ENCODE data around the gene UBE3C. TPM values are rescaled to one million over a fixed set of nuclear protein-coding genes. Genes with fewer than 3 reads are reported as not detected.

Gene UBE3C
- total RNA-seq, 1 donor, result 95.9 TPM

DNA sequence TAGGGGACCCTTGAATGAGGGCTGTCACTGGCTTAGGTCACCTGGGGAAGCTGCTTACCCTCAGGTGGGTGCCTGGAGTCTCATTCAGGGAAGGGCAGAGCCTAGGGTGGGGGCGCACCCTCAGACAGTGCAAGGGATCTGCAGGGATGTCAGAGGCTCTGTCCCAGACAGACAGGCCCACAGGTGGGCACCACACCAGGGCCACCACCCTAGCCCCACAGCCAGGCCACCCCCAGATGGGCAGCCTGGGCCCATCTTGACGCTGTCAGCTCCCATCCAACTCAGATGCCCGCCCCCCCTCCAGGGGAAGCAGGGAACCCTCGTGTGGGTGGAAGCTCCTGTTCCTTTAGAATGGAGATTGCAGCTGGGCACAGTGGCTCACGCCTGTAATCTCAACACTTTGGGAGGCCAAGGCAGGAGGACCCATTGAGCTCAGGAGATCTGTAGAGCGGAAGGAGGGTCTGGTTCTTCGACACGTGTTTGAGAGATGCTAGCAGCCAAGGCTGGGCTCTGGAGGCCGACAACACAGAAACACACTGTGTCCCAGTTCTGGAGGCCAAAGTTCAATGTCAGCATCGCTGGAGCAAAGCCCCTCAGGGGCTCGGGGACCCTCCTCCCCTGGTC lies 139.6 kb downstream of the UBE3C start:
- Histone ChIP-seq H3K27me3 (ENCODE audit: insufficient read depth, low read length) (no peaks in the 10 kb centered on the region), H3K27ac (ENCODE audit: low read depth, low read length) (no peak overlapping the region), H3K79me2 (ENCODE audit: insufficient read depth, low read length) (no peaks in the 10 kb centered on the region), H3K9me3 (ENCODE audit: low read depth, low read length) (no peaks in the 10 kb centered on the region), H3K4me2 (ENCODE audit: insufficient read depth, low read length) (no peak overlapping the region), H3K4me3 (ENCODE audit: insufficient read depth, low read length) (no peak overlapping the region), H3K36me3 (ENCODE audit: insufficient read depth, low read length) (no peaks in the 10 kb centered on the region), H2AFZ (ENCODE audit: low read length) (no peak overlapping the region), H4K20me1 (ENCODE audit: insufficient read depth, low read length) (no peaks in the 10 kb centered on the region), H3K4me1 (ENCODE audit: insufficient read depth, low read length) (peaks cover 20% of the 10 kb centered on the region)
- TF ChIP-seq, protein P1, sequence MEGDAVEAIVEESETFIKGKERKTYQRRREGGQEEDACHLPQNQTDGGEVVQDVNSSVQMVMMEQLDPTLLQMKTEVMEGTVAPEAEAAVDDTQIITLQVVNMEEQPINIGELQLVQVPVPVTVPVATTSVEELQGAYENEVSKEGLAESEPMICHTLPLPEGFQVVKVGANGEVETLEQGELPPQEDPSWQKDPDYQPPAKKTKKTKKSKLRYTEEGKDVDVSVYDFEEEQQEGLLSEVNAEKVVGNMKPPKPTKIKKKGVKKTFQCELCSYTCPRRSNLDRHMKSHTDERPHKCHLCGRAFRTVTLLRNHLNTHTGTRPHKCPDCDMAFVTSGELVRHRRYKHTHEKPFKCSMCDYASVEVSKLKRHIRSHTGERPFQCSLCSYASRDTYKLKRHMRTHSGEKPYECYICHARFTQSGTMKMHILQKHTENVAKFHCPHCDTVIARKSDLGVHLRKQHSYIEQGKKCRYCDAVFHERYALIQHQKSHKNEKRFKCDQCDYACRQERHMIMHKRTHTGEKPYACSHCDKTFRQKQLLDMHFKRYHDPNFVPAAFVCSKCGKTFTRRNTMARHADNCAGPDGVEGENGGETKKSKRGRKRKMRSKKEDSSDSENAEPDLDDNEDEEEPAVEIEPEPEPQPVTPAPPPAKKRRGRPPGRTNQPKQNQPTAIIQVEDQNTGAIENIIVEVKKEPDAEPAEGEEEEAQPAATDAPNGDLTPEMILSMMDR (IDR thresholded peaks at IDR 0.05; ENCODE audit: extremely low read depth, low read depth, low read length), result no peak
- DNase-seq (ENCODE audit: insufficient read length, low spot score, missing footprints), result peak; percentile 81

DNA sequence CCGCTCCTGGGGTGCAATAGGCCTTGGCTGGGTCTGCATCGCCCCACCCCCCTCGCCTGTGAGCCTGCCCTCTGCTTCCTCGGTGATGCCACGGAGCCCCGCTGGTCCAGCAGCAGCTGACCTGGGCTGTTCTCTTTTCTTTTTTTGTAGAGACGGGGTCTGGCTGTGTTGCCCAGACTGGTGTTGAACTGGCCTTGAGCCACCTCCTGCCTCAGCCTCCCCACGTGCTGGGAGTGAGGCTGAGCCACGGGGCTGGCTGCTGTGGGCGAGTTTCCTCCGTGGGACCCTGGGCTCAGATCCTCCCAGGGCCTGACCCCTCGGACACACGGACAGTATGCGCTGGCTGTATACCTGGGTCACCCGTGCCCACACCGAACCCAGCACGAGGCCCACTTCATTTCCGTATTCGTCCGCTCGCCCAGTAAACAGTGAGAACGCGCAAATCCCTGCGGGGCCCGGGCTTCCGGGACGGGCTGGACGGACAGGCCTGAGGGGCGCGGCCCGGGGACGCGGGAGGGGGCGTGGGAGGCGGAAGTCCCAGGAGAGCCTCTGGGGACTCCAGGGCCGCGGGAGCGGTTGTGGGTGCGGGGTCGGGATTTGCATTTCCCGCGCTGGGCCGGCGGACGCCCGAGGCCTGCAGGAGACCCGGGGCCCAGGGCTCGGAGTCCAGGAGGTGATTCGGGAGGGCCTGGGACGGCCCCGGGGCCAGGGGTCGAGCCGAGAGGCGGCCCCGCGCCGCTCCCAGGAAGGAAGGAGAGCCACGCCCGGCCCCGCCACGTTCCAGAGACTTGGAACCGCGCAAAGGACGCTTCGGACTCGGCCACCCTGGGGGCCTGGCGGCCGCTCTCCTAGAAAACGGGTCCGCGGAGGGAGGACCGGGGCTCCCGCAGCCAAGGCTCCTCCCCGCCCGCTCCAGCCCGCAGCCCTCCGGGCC lies 140.3 kb downstream of the UBE3C start:
- TF ChIP-seq, protein P1 (IDR thresholded peaks at IDR 0.05; ENCODE audit: extremely low read depth, low read depth, low read length), result no peak
- peak overlapping the region; percentile 65 for H2AFZ ChIP-seq (ENCODE audit: low read length)
- peaks cover 15% of the 10 kb centered on the region for H3K4me1 ChIP-seq (ENCODE audit: insufficient read depth, low read length)
- H3K9me3 ChIP-seq (ENCODE audit: low read depth, low read length), result no peaks in the 10 kb centered on the region
- no peaks in the 10 kb centered on the region for H4K20me1 ChIP-seq (ENCODE audit: insufficient read depth, low read length)
- H3K27ac ChIP-seq (ENCODE audit: low read depth, low read length), result peak overlapping the region; percentile 45
- peak; percentile 94 for DNase-seq (ENCODE audit: insufficient read length, low spot score, missing footprints)
- no peaks in the 10 kb centered on the region for H3K36me3 ChIP-seq (ENCODE audit: insufficient read depth, low read length)
- no peaks in the 10 kb centered on the region for H3K27me3 ChIP-seq (ENCODE audit: insufficient read depth, low read length)
- H3K79me2 ChIP-seq (ENCODE audit: insufficient read depth, low read length), result no peaks in the 10 kb centered on the region
- H3K4me3 ChIP-seq (ENCODE audit: insufficient read depth, low read length), result peak overlapping the region; percentile 71
- H3K4me2 ChIP-seq (ENCODE audit: insufficient read depth, low read length), result peak overlapping the region; percentile 79

DNA sequence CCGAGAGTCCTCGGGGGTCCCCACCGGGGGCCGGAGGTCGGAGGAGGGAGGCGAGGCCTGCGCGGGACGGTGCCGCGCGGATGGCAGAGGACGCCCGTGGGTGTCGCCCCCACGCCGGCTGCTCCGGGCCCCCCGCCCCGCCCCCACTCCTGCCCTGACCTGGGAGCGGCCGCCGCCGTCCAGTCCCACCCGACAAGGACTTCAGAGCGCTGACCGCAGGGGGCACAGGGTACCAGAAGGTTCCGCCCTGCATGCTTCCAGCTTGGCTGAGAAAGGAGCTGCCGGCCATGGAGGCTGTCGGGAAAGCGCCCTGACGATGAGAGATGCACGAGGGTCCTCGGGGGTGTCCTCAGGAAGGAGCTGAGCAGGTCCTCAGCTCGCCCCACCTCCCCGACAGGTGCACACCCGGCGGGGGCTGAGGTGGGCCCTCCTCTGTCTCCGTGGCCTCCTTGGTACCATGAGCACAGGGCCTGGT lies 141.1 kb downstream of the UBE3C start:
- peak; percentile 72 for DNase-seq (ENCODE audit: insufficient read length, low spot score, missing footprints)
- H3K27me3 ChIP-seq (ENCODE audit: insufficient read depth, low read length), result no peaks in the 10 kb centered on the region
- peak overlapping the region; percentile 45 for H3K27ac ChIP-seq (ENCODE audit: low read depth, low read length)
- peak overlapping the region; percentile 71 for H3K4me3 ChIP-seq (ENCODE audit: insufficient read depth, low read length)
- peak overlapping the region; percentile 65 for H2AFZ ChIP-seq (ENCODE audit: low read length)
- H3K36me3 ChIP-seq (ENCODE audit: insufficient read depth, low read length), result no peaks in the 10 kb centered on the region
- peak overlapping the region; percentile 79 for H3K4me2 ChIP-seq (ENCODE audit: insufficient read depth, low read length)
- H3K4me1 ChIP-seq (ENCODE audit: insufficient read depth, low read length), result peaks cover 15% of the 10 kb centered on the region
- TF ChIP-seq, protein P1 (IDR thresholded peaks at IDR 0.05; ENCODE audit: extremely low read depth, low read depth, low read length), result no peak
- H3K9me3 ChIP-seq (ENCODE audit: low read depth, low read length), result no peaks in the 10 kb centered on the region
- no peaks in the 10 kb centered on the region for H3K79me2 ChIP-seq (ENCODE audit: insufficient read depth, low read length)
- H4K20me1 ChIP-seq (ENCODE audit: insufficient read depth, low read length), result no peaks in the 10 kb centered on the region
